ENCODE data around the gene RFC4. TPM values are rescaled to one million over a fixed set of nuclear protein-coding genes. Genes with fewer than 3 reads are reported as not detected.

RFC4 gene
- total and polyA plus RNA-seq, 2 of the 8 experiments (the other 6 are each of a cell fraction or from before 2014, with no cell fraction given), result 21.8 to 86.9 TPM

DNA sequence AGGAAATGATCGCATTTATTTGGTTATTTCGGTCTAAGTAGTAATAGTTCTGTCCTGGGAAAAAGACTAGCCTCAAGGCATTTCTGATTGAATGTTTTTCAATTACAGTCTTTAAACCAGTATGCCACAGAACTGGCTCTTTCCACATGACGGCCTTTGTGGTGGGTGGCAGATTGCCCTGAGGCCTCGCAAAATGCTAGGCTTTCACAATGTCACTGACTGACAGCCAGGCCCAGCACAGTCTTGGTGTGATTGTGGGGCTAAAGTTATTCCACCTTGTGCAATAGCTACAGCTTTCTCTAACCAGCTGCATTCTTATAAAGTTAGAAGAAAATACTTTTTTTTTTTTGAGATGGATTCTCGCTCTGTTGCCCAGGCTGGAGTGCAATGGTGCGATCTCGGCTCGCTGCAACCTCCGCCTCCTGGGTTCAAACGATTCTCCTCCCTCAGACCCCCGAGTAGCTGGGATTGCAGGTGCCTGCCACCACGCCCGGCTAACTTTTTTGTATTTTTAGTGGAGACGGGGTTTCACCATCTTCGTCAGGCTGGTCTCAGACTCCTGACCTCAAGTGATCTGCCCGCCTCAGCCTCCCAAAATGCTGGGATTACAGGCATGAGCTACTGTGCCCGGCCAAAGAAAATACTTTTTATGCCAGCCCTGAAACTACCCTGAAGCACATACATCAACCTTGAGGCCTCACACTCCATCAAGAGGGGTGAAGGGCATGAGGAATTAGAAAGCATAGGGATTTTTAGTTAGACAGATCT is 33.8 kb upstream of the RFC4 start:
- Histone ChIP-seq H3K27ac (ENCODE audit: low read depth, low read length) (no peak overlapping the region), H3K4me2 (ENCODE audit: insufficient read depth in 1 of 2, low read depth in 2 of 2, low read length in 2 of 2) (no peak overlapping the region), H3K4me1 (replicated peaks in 1 of 4; ENCODE audit: control insufficient read depth in 3 of 4, insufficient read depth in 4 of 4, low read length in 3 of 4) (no peaks in the 10 kb centered on the region), H4K5ac (ENCODE audit: insufficient read length, low read depth, low read length) (no peak overlapping the region), H3K9ac (replicated peaks in 1 of 4; ENCODE audit: extremely low read depth in 1 of 4, low read depth in 3 of 4, low read length in 3 of 4) (no peak overlapping the region), H2BK15ac (ENCODE audit: low read length) (no peak overlapping the region), H4K20me1 (replicated peaks in 1 of 2; ENCODE audit: control insufficient read depth in 1 of 2, insufficient read depth in 2 of 2, low read length in 2 of 2) (no peaks in the 10 kb centered on the region), H3K18ac (ENCODE audit: extremely low read depth, low read length) (no peak overlapping the region), H2BK120ac (replicated peaks; ENCODE audit: low read depth, low read length) (no peak overlapping the region), H3K79me1 (ENCODE audit: low read depth, low read length) (no peaks in the 10 kb centered on the region), H2BK12ac (ENCODE audit: low read depth, low read length) (no peak overlapping the region), H3K23ac (ENCODE audit: insufficient read length) (no peak overlapping the region), H3K23me2 (ENCODE audit: low read depth, low read length) (no peaks in the 10 kb centered on the region), H3K14ac (ENCODE audit: insufficient read length) (no peak overlapping the region), H3K4me3 (ENCODE audit: extremely low read depth in 1 of 4, insufficient read depth in 2 of 4, low read depth in 3 of 4, low read length in 4 of 4) (no peak overlapping the region), H3K9me3 (ENCODE audit: insufficient read depth in 2 of 2, low read depth in 1 of 2, low read length in 1 of 2) (no peaks in the 10 kb centered on the region), H3K79me2 (ENCODE audit: control insufficient read depth in 1 of 2, insufficient read depth in 2 of 2, low read length in 2 of 2) (no peaks in the 10 kb centered on the region), H2BK5ac (ENCODE audit: low read depth, low read length) (no peak overlapping the region), H3K4ac (replicated peaks; ENCODE audit: insufficient read length, low read depth, low read length) (no peak overlapping the region), H4K8ac (ENCODE audit: extremely low read depth, insufficient read depth, low read length) (no peak overlapping the region), H2AK5ac (ENCODE audit: low read depth, low read length) (no peak overlapping the region), H3K56ac (replicated peaks; ENCODE audit: insufficient read length, low read depth, low read length) (no peak overlapping the region), H3K36me3 (ENCODE audit: control insufficient read depth in 2 of 4, insufficient read depth in 4 of 4, low read length in 3 of 4) (no peaks in the 10 kb centered on the region), H2AFZ (ENCODE audit: low read length) (no peak overlapping the region), H4K91ac (replicated peaks; ENCODE audit: insufficient read length, low read length) (no peak overlapping the region), H3K27me3 (replicated peaks in 1 of 4; ENCODE audit: control insufficient read depth in 3 of 4, extremely low read depth in 1 of 4, insufficient read depth in 3 of 4, low read length in 3 of 4) (no peaks in the 10 kb centered on the region), H2BK20ac (ENCODE audit: low read length) (no peak overlapping the region)
- ChIA-PET CTCF (ENCODE audit: partially characterized antibody) (interaction anchor here (0.6 to 0.8 kb wide), 2 partner anchors 14 to 139 kb away, joined by 3 read pairs; no protein-coding TSS in a partner anchor), POLR2A (ENCODE audit: partially characterized antibody) (no interaction called here)
- DNase-seq (ENCODE audit: low read depth in 1 of 2, low spot score in 2 of 2) (peak in 1 of 2 experiments; percentile 17), FAIRE-seq (no peak)
- 92% methylated on average over 17 of the region's 17 CpGs; no CpG with 5 or more reads in 1 of the 2 experiments for WGBS, 2 experiments (ENCODE audit: extremely low coverage in 1 of 2, insufficient coverage in 1 of 2, insufficient read length in 1 of 2, insufficient replicate concordance in 2 of 2, low coverage in 1 of 2, low lambda C conversion rate in 2 of 2, missing lambda C conversion rate in 1 of 2)
- TF ChIP-seq TCF12 (IDR thresholded peaks at IDR 0.05; ENCODE audit: low read depth, low read length), result no peak
- no peak for TF ChIP-seq RFX5 (IDR thresholded peaks at IDR 0.05; ENCODE audit: borderline replicate concordance, low read depth, low read length)
- TF ChIP-seq, protein P1, sequence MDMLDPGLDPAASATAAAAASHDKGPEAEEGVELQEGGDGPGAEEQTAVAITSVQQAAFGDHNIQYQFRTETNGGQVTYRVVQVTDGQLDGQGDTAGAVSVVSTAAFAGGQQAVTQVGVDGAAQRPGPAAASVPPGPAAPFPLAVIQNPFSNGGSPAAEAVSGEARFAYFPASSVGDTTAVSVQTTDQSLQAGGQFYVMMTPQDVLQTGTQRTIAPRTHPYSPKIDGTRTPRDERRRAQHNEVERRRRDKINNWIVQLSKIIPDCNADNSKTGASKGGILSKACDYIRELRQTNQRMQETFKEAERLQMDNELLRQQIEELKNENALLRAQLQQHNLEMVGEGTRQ (IDR thresholded peaks at IDR 0.05; ENCODE audit: low read length), result no peak
- TF ChIP-seq KDM1A (IDR thresholded peaks at IDR 0.05; ENCODE audit: borderline replicate concordance, low read length), result no peak
- no peak for TF ChIP-seq SIX5 (IDR thresholded peaks at IDR 0.05; ENCODE audit: low read depth, low read length)
- TF ChIP-seq TBP (IDR thresholded peaks at IDR 0.05; ENCODE audit: low read depth, low read length), result no peak
- no peak for TF ChIP-seq JUND (IDR thresholded peaks at IDR 0.05; ENCODE audit: low read length)
- no peak for TF ChIP-seq SUZ12 (IDR thresholded peaks at IDR 0.05; ENCODE audit: low read length)
- no peak for TF ChIP-seq KDM4A (IDR thresholded peaks at IDR 0.05; ENCODE audit: low read depth, low read length, severe bottlenecking)
- no peak for TF ChIP-seq POU5F1 (IDR thresholded peaks at IDR 0.05; ENCODE audit: low read depth, low read length)

Measured in H1 (cell line).